Cardiac muscle cell (in vitro differentiated cells and primary cell): ENCODE data around the gene KCNH1. TPM values are rescaled to one million over a fixed set of nuclear protein-coding genes. Genes with fewer than 3 reads are reported as not detected.

Experiments
- DNase-seq, 2 donors: peaks; one replicate each; pipeline versions ENCODE4 v3.0.0 to v3.0.0-alpha.2; 2010 to 2017; ENCODE audit warnings: low read depth in 1 of 2, low spot score in 1 of 2
- H3K27ac ChIP-seq: fragments of 200-600 bp; sonication (generic); 2 replicates; pipeline ENCODE4 v1.5.1; 2016
- H3K27me3 ChIP-seq: fragments of 200-600 bp; sonication (generic); 2 replicates; pipeline ENCODE4 v1.6.0; 2016; ENCODE audit warnings: control low read depth
- H3K36me3 ChIP-seq: fragments of 200-600 bp; sonication (generic); 2 replicates; pipeline ENCODE4 v1.5.1; 2016; ENCODE audit warnings: control low read depth
- H3K4me1 ChIP-seq: fragments of 200-600 bp; sonication (generic); 2 replicates; pipeline ENCODE4 v1.8.1; 2017; ENCODE audit warnings: low read depth, mild to moderate bottlenecking, mixed run types
- H3K4me3 ChIP-seq: fragments of 200-600 bp; sonication (generic); 2 replicates; pipeline ENCODE4 v1.5.1; 2016; ENCODE audit warnings: mild to moderate bottlenecking
- H3K9me3 ChIP-seq: fragments of 200-600 bp; sonication (generic); 2 replicates; pipeline ENCODE4 v1.5.1; 2017; ENCODE audit warnings: low read depth, mild to moderate bottlenecking, control low read depth
- CTCF ChIP-seq: IDR thresholded peaks from 2 replicates; pipeline ENCODE4 v1.5.1; 2012; ENCODE audit warnings: low read depth, mild to moderate bottlenecking, low read length
- polyA plus RNA-seq: library from polyadenylated mRNA; unstranded; fragments of >200 nt; fragmentation: Nextera tagmentation; extraction: Ambion mirVana; gene quantifications from 2 replicates; pipeline ENCODE4 v1.2.1, GENCODE V29; 2016
- total RNA-seq: library from RNA; depleted of rRNA; stranded (reverse); fragments of >200 nt; gene quantifications from 2 replicates; pipeline ENCODE4 v1.2.3, GENCODE V29; 2016

The KCNH1 gene
- total and polyA plus RNA-seq, 2 experiments from 2014 or later, result 0.54 TPM; not detected in 1

GRCh38 chr1:210690236-210690635 lies 443.7 kb downstream of the KCNH1 start:
- DNase-seq, result no peak
- TF ChIP-seq CTCF, result no peak
- Histone ChIP-seq H3K27me3 (no peaks in the 10 kb centered on the region), H3K27ac (no peak overlapping the region), H3K9me3 (no peaks in the 10 kb centered on the region), H3K4me1 (no peaks in the 10 kb centered on the region), H3K36me3 (no peaks in the 10 kb centered on the region), H3K4me3 (no peak overlapping the region)

GRCh38 chr1:210689826-210690225 lies 444.1 kb downstream of the KCNH1 start:
- no peak for DNase-seq
- Histone ChIP-seq H3K27ac (no peak overlapping the region), H3K27me3 (no peaks in the 10 kb centered on the region), H3K9me3 (no peaks in the 10 kb centered on the region), H3K4me1 (no peaks in the 10 kb centered on the region), H3K36me3 (no peaks in the 10 kb centered on the region), H3K4me3 (no peak overlapping the region)
- no peak for TF ChIP-seq CTCF

GRCh38 chr1:210688512-210689234 lies 445.3 kb downstream of the KCNH1 start:
- TF ChIP-seq CTCF, result no peak
- no peaks in the 10 kb centered on the region for H3K9me3 ChIP-seq
- no peak for DNase-seq
- H3K4me3 ChIP-seq, result no peak overlapping the region
- no peaks in the 10 kb centered on the region for H3K4me1 ChIP-seq
- no peaks in the 10 kb centered on the region for H3K27me3 ChIP-seq
- H3K36me3 ChIP-seq, result no peaks in the 10 kb centered on the region
- no peak overlapping the region for H3K27ac ChIP-seq

- DNase-seq, result no peak
- Histone ChIP-seq H3K9me3 (no peaks in the 10 kb centered on the region), H3K4me1 (no peaks in the 10 kb centered on the region), H3K27me3 (no peaks in the 10 kb centered on the region), H3K36me3 (no peaks in the 10 kb centered on the region), H3K4me3 (no peak overlapping the region), H3K27ac (no peak overlapping the region)
- TF ChIP-seq CTCF, result no peak
Measured at GRCh38 chr1:210687582-210688279, 446.2 kb downstream of the KCNH1 start.

GRCh38 chr1:210686841-210687240 lies 447.1 kb downstream of the KCNH1 start:
- Histone ChIP-seq H3K36me3 (no peaks in the 10 kb centered on the region), H3K4me3 (no peak overlapping the region), H3K9me3 (no peaks in the 10 kb centered on the region), H3K27ac (no peak overlapping the region), H3K27me3 (no peaks in the 10 kb centered on the region), H3K4me1 (no peaks in the 10 kb centered on the region)
- no peak for DNase-seq
- no peak for TF ChIP-seq CTCF
